IMR-90 (cell line): ENCODE results near the gene HEXIM1. TPM values are rescaled to one million over a fixed set of nuclear protein-coding genes. Genes with fewer than 3 reads are reported as not detected.

Experiments used
- ATAC-seq: fragments of 200-7000 bp; cut with Tn5 transposase; 2 replicates; pipeline ENCODE4 v1.9.1; 2020; ENCODE audit warnings: low read depth, mild to moderate bottlenecking, moderate library complexity
- BruUV-seq: library from RNA; stranded (reverse); fragments of 400-500 nt; replicated peaks from 2 replicates; lab custom pipeline; 2021; lab: Mats Ljungman, UMichigan
- CTCF ChIA-PET: fragments of 300-600 bp; formaldehyde crosslinking; extraction: SDS; loops from one replicate; lab custom pipeline; 2021; ENCODE audit warnings: antibody characterized with exemption; lab: Yijun Ruan, JAX
- POLR2A ChIA-PET: fragments of 300-600 bp; sonication (Branson Sonifier 250); formaldehyde crosslinking; loops from one replicate; lab custom pipeline; 2022; ENCODE audit warnings: antibody characterized with exemption; ENCODE audit not compliant: unreplicated experiment; lab: Charles Lee
- DNase-seq: peaks from one replicate; pipeline ENCODE4 v3.0.0; 2013
- H2AFZ ChIP-seq: replicated peaks from 2 replicates; pipeline ENCODE3; 2013; ENCODE audit warnings: low read length, mild to moderate bottlenecking; ENCODE audit not compliant: poor library complexity
- H2AK5ac ChIP-seq: 2 replicates; pipeline ENCODE4 v1.6.1; 2013; ENCODE audit warnings: low read depth, low read length, inconsistent platforms
- H2AK9ac ChIP-seq: replicated peaks from 2 replicates; pipeline ENCODE3; 2013; ENCODE audit warnings: mild to moderate bottlenecking, low read depth, low read length, moderate library complexity; ENCODE audit not compliant: poor library complexity
- H2BK120ac ChIP-seq: 2 replicates; pipeline ENCODE4 v1.6.1; 2013; ENCODE audit warnings: low read depth, low read length, inconsistent platforms
- H2BK15ac ChIP-seq: 3 replicates; pipeline ENCODE4 v1.6.1; 2013; ENCODE audit warnings: low read depth, low read length, inconsistent platforms
- H2BK20ac ChIP-seq: 2 replicates; pipeline ENCODE4 v1.6.1; 2013; ENCODE audit warnings: low read depth, mild to moderate bottlenecking, inconsistent platforms, low read length, moderate library complexity
- H2BK5ac ChIP-seq: 2 replicates; pipeline ENCODE4 v1.6.1; 2013; ENCODE audit warnings: mild to moderate bottlenecking, low read depth, low read length, inconsistent platforms; ENCODE audit not compliant: poor library complexity, severe bottlenecking
- H3K14ac ChIP-seq: replicated peaks from 2 replicates; pipeline ENCODE4 v1.6.1; 2013; ENCODE audit warnings: low read depth, low read length, inconsistent platforms
- H3K18ac ChIP-seq: 2 replicates; pipeline ENCODE4 v1.6.1; 2013; ENCODE audit warnings: low read depth, low read length, control low read depth
- H3K23ac ChIP-seq: 2 replicates; pipeline ENCODE4 v1.6.1; 2013; ENCODE audit warnings: low read depth, low read length, inconsistent platforms
- H3K27ac ChIP-seq: 2 replicates; pipeline ENCODE4 v1.5.1; 2013; ENCODE audit warnings: mild to moderate bottlenecking, control low read depth, low read length; ENCODE audit not compliant: insufficient read depth
- H3K27me3 ChIP-seq: 2 replicates; pipeline ENCODE4 v1.6.1; 2013; ENCODE audit warnings: low read length; ENCODE audit not compliant: control insufficient read depth, insufficient read depth
- H3K36me3 ChIP-seq: 2 replicates; pipeline ENCODE4 v1.6.1; 2013; ENCODE audit warnings: low read length, mixed read lengths; ENCODE audit not compliant: control insufficient read depth, insufficient read depth
- H3K4ac ChIP-seq: 2 replicates; pipeline ENCODE4 v1.6.1; 2013; ENCODE audit warnings: low read depth, low read length, inconsistent platforms
- H3K4me1 ChIP-seq: 2 replicates; pipeline ENCODE4 v1.6.1; 2013; ENCODE audit warnings: low read length, mixed read lengths; ENCODE audit not compliant: control insufficient read depth, insufficient read depth
- H3K4me2 ChIP-seq: 2 replicates; pipeline ENCODE4 v1.6.1; 2013; ENCODE audit warnings: low read depth, mild to moderate bottlenecking, control low read depth, low read length, moderate library complexity
- H3K4me3 ChIP-seq: 2 replicates; pipeline ENCODE4 v1.5.1; 2013; ENCODE audit warnings: low read depth, mild to moderate bottlenecking, control low read depth, low read length, moderate library complexity; ENCODE audit not compliant: insufficient read depth
- H3K56ac ChIP-seq: 2 replicates; pipeline ENCODE4 v1.6.1; 2013; ENCODE audit warnings: low read length, inconsistent platforms; ENCODE audit not compliant: insufficient read depth; ENCODE audit errors: extremely low read depth
- H3K79me1 ChIP-seq, 2 experiments: 2 replicates each; pipeline ENCODE4 v1.6.1; 2013; ENCODE audit warnings: low read length in 2 of 2, inconsistent platforms in 1 of 2, low read depth in 1 of 2
- H3K9ac ChIP-seq: 2 replicates; pipeline ENCODE4 v1.6.1; 2013; ENCODE audit warnings: low read depth, low read length, control low read depth
- H3K9me1 ChIP-seq: 2 replicates; pipeline ENCODE4 v1.6.1; 2013; ENCODE audit warnings: low read length, inconsistent platforms; ENCODE audit not compliant: insufficient read depth
- H3K9me3 ChIP-seq: 2 replicates; pipeline ENCODE4 v1.6.1; 2013; ENCODE audit warnings: low read length; ENCODE audit not compliant: control insufficient read depth, insufficient read depth
- H4K20me1 ChIP-seq: 2 replicates; pipeline ENCODE4 v1.6.1; 2013; ENCODE audit warnings: low read length, inconsistent platforms; ENCODE audit not compliant: insufficient read depth
- H4K5ac ChIP-seq: 2 replicates; pipeline ENCODE4 v1.6.1; 2013; ENCODE audit warnings: mild to moderate bottlenecking, low read depth, low read length, control low read depth
- H4K8ac ChIP-seq, 2 experiments: 2 replicates each; pipeline ENCODE4 v1.6.1; 2013; ENCODE audit warnings: low read depth in 2 of 2, low read length in 2 of 2, control low read depth in 1 of 2, inconsistent platforms in 1 of 2
- H4K91ac ChIP-seq: 2 replicates; pipeline ENCODE4 v1.6.1; 2013; ENCODE audit warnings: low read depth, low read length, inconsistent platforms; ENCODE audit not compliant: insufficient read depth
- BHLHE40 ChIP-seq: fragments of 150-350 bp; IDR thresholded peaks from 2 replicates; pipeline ENCODE4 v1.6.1; 2016; ENCODE audit warnings: mild to moderate bottlenecking, low read depth, low read length
- CEBPB ChIP-seq: IDR thresholded peaks from 2 replicates; pipeline ENCODE4 v1.6.1; 2012; ENCODE audit warnings: low read depth, low read length, improper control_type of control experiment
- CHD1 ChIP-seq: IDR thresholded peaks from 2 replicates; pipeline ENCODE4 v1.6.1; 2012; ENCODE audit warnings: low read depth, low read length, improper control_type of control experiment
- CTCF ChIP-seq: conservative IDR thresholded peaks from 2 replicates; pipeline ENCODE4 v1.5.1; 2012; ENCODE audit warnings: mild to moderate bottlenecking, low read depth, low read length, improper control_type of control experiment
- ELK1 ChIP-seq: fragments of 150-350 bp; IDR thresholded peaks from 2 replicates; pipeline ENCODE4 v1.6.1; 2016; ENCODE audit warnings: low read depth, mild to moderate bottlenecking, low read length, moderate library complexity, borderline replicate concordance
- FOS ChIP-seq: fragments of 150-350 bp; IDR thresholded peaks from 2 replicates; pipeline ENCODE4 v1.6.1; 2016; ENCODE audit warnings: low read depth, low read length
- MAFK ChIP-seq: IDR thresholded peaks from 2 replicates; pipeline ENCODE4 v1.6.1; 2012; ENCODE audit warnings: low read depth, low read length, improper control_type of control experiment
- MAZ ChIP-seq: IDR thresholded peaks from 2 replicates; pipeline ENCODE4 v1.6.1; 2012; ENCODE audit warnings: low read depth, mild to moderate bottlenecking, low read length, improper control_type of control experiment, moderate library complexity, borderline replicate concordance
- MXI1 ChIP-seq: IDR thresholded peaks from 2 replicates; pipeline ENCODE4 v1.6.1; 2012; ENCODE audit warnings: low read depth, mild to moderate bottlenecking, low read length, moderate library complexity, borderline replicate concordance
- NFE2L2 ChIP-seq: fragments of 150-350 bp; IDR thresholded peaks from 2 replicates; pipeline ENCODE4 v1.6.1; 2016; ENCODE audit warnings: low read depth, mild to moderate bottlenecking, low read length
- POLR2A ChIP-seq: IDR thresholded peaks from 2 replicates; pipeline ENCODE4 v1.6.1; 2012; ENCODE audit warnings: mild to moderate bottlenecking, low read depth, low read length
- RAD21 ChIP-seq: IDR thresholded peaks from 2 replicates; pipeline ENCODE4 v1.6.1; 2012; ENCODE audit warnings: low read length, improper control_type of control experiment
- RCOR1 ChIP-seq: IDR thresholded peaks from 2 replicates; pipeline ENCODE4 v1.6.1; 2012; ENCODE audit warnings: mild to moderate bottlenecking, low read length, improper control_type of control experiment; ENCODE audit not compliant: insufficient replicate concordance
- RFX5 ChIP-seq: IDR thresholded peaks from 2 replicates; pipeline ENCODE4 v1.8.0; 2012; ENCODE audit warnings: low read depth, mild to moderate bottlenecking, low read length, moderate library complexity
- SMC3 ChIP-seq: fragments of 150-350 bp; IDR thresholded peaks from 2 replicates; pipeline ENCODE4 v1.6.1; 2016; ENCODE audit warnings: low read depth, mild to moderate bottlenecking, antibody characterized with exemption, low read length, moderate library complexity
- WGBS, 2 experiments: methylation state at CpG; one replicate each; pipeline versions ENCODE4 v1.1.5 to v1.1.7; 2013; ENCODE audit warnings: missing lambda C conversion rate in 2 of 2; ENCODE audit not compliant: insufficient read length in 1 of 2; ENCODE audit errors: extremely low coverage in 2 of 2; 5-methylcytosine and 5-hydroxymethylcytosine counted together
- dilution Hi-C: fragments of 300-500 bp; cut with HindIII; formaldehyde crosslinking; loops from one replicate; pipeline ENCODE4 v1.14.3; 2018; ENCODE audit warnings: low sequenced_read_pairs; ENCODE audit not compliant: unreplicated experiment
- in situ Hi-C: fragments of 300-500 bp; cut with MboI; formaldehyde crosslinking; loops from 3 replicates; pipeline ENCODE4 v1.14.3; 2019; ENCODE audit warnings: low sequenced_read_pairs, inconsistent platforms, mixed read lengths
- intact Hi-C: fragments of 100-400 bp; cut with micrococcal nuclease; formaldehyde crosslinking; loops from 2 replicates; pipeline ENCODE4 v1.10.0; 2022
- polyA plus RNA-seq, 3 experiments: library from polyadenylated mRNA; depleted of rRNA; stranded (reverse); fragments of >200 nt; gene quantifications; 2 replicates each; pipeline ENCODE4 v1.2.3, GENCODE V29; 2012; ENCODE audit warnings: low replicate concordance in 1 of 3
- total RNA-seq: library from RNA; depleted of rRNA; stranded (reverse); fragments of >200 nt; gene quantifications from 2 replicates; pipeline ENCODE4 v1.2.3, GENCODE V29; 2012
- TF ChIP-seq, protein P1 (sequence below): fragments of 150-350 bp; IDR thresholded peaks from 2 replicates; pipeline ENCODE4 v1.6.1; 2017; ENCODE audit warnings: mild to moderate bottlenecking, antibody characterized with exemption, low read length, low read depth

Gene HEXIM1
- total and polyA plus RNA-seq, 2 of the 4 experiments (the other 2 are of a cell fraction): 5.9 to 14.5 TPM

DNA sequence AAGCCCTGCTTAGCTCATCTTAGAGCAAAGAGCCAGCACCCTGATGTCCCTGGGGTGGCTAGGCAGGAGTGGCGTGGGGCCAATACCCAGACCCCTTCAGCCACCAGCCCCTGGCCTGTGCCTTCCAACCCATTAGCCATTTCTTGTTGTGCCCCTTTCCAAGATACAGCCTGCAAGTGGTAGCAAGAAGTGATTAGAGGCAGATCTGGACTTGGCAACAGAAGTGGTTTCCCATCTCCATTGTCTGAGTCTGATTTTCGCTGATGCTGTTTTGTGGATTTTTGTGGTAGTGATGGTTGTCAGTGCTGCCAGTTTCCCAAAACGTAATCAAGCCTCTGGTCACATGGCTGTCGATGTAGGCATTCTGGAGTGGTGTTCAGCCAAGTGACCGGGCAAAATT lies 41.7 kb upstream of the HEXIM1 start:
- no peak overlapping the region for H2BK120ac ChIP-seq
- no peak overlapping the region for H3K4me3 ChIP-seq
- H3K27me3 ChIP-seq: no peaks in the 10 kb centered on the region
- peaks cover 79% of the 10 kb centered on the region for H3K36me3 ChIP-seq
- no peak overlapping the region for H2BK5ac ChIP-seq
- no peaks in the 10 kb centered on the region for H3K9me3 ChIP-seq
- peaks cover 13% of the 10 kb centered on the region for H4K20me1 ChIP-seq
- no peak overlapping the region for H4K8ac ChIP-seq
- no peak overlapping the region for H3K56ac ChIP-seq
- no peak overlapping the region for H3K9ac ChIP-seq
- H4K91ac ChIP-seq: no peak overlapping the region
- no TSS peak for BruUV-seq
- intact Hi-C loops (no loop called here), dilution Hi-C loops (no loop called here), in situ Hi-C loops (no loop called here)
- ATAC-seq (no peak), DNase-seq (no peak)
- H2AK5ac ChIP-seq: no peak overlapping the region
- H3K79me1 ChIP-seq: peaks cover 4 to 39% of the 10 kb centered on the region in 2 experiments; a peak in 2 of 4 replicates
- ChIA-PET POLR2A (no interaction called here), CTCF (no interaction called here)
- no peak overlapping the region for H3K18ac ChIP-seq
- H3K4me1 ChIP-seq: no peaks in the 10 kb centered on the region
- H3K4me2 ChIP-seq: no peak overlapping the region
- H2BK20ac ChIP-seq: no peak overlapping the region
- H2AFZ ChIP-seq: no peak overlapping the region
- peak overlapping the region; percentile 44 for H2AK9ac ChIP-seq
- 95% methylated on average over 3 of the region's 5 CpGs; no CpG with 5 or more reads in 1 of the 2 experiments for WGBS, 2 experiments
- TF ChIP-seq CTCF (no peak), BHLHE40 (no peak), NFE2L2 (no peak), MAZ (no peak), ELK1 (no peak), MXI1 (no peak), FOS (no peak), SMC3 (no peak), MAFK (no peak), POLR2A (no peak), RFX5 (no peak), RAD21 (no peak), RCOR1 (no peak), CEBPB (no peak), CHD1 (no peak)
- TF ChIP-seq, protein P1, sequence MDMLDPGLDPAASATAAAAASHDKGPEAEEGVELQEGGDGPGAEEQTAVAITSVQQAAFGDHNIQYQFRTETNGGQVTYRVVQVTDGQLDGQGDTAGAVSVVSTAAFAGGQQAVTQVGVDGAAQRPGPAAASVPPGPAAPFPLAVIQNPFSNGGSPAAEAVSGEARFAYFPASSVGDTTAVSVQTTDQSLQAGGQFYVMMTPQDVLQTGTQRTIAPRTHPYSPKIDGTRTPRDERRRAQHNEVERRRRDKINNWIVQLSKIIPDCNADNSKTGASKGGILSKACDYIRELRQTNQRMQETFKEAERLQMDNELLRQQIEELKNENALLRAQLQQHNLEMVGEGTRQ: no peak
- no peak overlapping the region for H3K27ac ChIP-seq
- no peak overlapping the region for H4K5ac ChIP-seq
- H3K4ac ChIP-seq: no peak overlapping the region
- no peak overlapping the region for H3K14ac ChIP-seq
- no peak overlapping the region for H2BK15ac ChIP-seq
- H3K9me1 ChIP-seq: no peaks in the 10 kb centered on the region
- no peak overlapping the region for H3K23ac ChIP-seq
